ENCODE data around the gene SHMT2.
"Not testable (repeated sequence)": the region's sequence is repeated elsewhere in the genome, so short reads cannot be mapped to it uniquely, and the experiment has no call there.

- TF ChIP-seq, protein P1, sequence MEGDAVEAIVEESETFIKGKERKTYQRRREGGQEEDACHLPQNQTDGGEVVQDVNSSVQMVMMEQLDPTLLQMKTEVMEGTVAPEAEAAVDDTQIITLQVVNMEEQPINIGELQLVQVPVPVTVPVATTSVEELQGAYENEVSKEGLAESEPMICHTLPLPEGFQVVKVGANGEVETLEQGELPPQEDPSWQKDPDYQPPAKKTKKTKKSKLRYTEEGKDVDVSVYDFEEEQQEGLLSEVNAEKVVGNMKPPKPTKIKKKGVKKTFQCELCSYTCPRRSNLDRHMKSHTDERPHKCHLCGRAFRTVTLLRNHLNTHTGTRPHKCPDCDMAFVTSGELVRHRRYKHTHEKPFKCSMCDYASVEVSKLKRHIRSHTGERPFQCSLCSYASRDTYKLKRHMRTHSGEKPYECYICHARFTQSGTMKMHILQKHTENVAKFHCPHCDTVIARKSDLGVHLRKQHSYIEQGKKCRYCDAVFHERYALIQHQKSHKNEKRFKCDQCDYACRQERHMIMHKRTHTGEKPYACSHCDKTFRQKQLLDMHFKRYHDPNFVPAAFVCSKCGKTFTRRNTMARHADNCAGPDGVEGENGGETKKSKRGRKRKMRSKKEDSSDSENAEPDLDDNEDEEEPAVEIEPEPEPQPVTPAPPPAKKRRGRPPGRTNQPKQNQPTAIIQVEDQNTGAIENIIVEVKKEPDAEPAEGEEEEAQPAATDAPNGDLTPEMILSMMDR (conservative IDR thresholded peaks at IDR 0.05): not testable (repeated sequence)
- not testable (repeated sequence) for TF ChIP-seq EZH2 (IDR thresholded peaks at IDR 0.05; ENCODE audit: low read depth)
Observed at GRCh38 chr12:57282073-57282472, 52.6 kb downstream of the SHMT2 start.

All from PC-9 (cell line).